ENCODE results near the gene ALS2.

The ALS2 gene

DNA sequence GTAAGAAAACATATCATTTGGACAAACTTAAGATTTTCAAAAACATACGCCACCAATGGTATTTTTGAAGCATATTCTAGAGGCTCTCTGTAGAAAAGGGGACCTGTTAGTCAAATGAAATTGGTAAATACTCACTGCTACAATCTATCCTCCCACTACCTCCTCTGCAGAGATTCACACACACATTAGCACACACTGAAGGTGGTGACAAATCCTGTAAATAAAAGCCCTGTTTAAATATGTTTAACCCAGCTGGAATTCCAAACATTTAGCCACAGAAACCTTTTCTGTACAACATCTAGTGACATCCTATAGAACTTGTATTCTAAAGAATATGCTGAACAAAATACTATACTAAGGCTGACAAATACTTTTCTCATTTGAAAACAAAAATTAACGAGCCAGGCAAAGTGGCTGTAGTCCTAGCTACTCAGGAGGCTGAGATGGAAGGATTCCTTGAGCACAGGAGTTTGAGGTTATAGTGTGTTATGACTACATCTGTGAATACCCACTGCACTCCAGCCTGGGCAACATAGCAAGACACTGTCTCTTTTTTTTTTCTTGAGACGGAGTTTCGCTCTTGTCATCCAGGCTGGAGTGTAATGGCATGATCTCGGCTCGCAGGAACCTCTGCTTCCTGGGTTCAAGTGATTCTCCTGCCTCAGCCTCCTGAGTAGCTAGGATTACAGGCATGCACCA, 25.9 kb downstream of the ALS2 start:
- no peak for DNase-seq (ENCODE audit: low spot score)

DNA sequence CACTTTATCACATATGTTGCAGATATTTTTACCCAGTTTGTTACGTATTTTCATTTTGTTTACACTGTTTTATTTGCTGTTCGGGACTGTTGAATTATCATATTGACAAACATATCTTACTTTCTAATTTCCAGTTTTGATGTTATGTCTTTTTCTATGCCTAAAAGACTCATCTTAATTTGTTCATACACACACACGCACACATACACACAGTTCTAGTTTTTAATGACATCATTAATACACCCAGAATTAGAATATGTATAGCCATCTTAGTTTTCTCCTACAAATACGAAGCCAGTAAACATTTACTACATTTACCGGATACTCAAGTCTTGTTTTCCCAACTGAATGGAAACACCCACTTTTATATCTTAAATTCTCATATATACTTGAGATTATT, 29.2 kb downstream of the ALS2 start:
- no peak for DNase-seq (ENCODE audit: low spot score)

- DNase-seq (ENCODE audit: low spot score): no peak
Observed at GRCh38 chr2:201746551-201746950, 34.2 kb downstream of the ALS2 start.

GRCh38 chr2:201735486-201735885, 45.2 kb downstream of the ALS2 start:
- no peak for DNase-seq (ENCODE audit: low spot score)

DNA sequence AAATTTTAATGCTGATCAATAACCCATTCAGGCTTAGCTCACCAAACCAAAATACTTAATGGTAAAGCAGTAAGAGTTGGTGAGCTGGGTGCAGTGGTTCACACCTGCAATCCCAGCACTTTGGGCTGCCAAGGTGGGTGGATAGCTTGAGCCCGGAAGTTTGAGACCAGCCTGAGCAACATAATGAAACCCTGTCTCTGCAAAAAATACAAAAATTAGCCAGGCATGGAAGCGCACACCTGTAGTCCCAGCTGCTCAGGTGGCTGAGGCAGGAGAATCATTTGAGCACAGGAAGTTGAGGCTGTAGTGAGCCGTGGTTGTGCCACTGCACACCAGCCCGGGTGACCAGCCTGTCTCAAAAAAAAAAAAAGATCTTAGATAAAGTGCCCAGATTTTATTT, 46.6 kb downstream of the ALS2 start:
- no peak for DNase-seq (ENCODE audit: low spot score)

DNA sequence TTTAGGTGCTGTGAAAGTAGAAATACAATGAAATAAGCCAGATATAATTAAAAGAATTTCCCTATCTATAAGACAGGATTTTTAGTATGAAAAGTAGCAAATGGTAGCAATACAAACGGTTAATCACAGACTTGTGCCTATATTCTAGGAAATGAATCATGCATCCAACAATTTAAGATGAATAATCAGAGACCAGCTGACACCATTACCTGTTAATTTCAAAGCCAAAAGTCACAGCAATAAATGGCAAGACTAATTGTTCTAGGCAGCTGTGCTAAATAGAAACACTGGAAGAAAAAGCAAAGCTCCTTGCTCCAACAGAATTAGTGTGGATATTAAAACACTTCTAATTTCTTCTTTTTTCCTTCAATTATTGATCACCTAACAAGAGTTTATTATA, 47.2 kb downstream of the ALS2 start:
- DNase-seq (ENCODE audit: low spot score): no peak

DNA sequence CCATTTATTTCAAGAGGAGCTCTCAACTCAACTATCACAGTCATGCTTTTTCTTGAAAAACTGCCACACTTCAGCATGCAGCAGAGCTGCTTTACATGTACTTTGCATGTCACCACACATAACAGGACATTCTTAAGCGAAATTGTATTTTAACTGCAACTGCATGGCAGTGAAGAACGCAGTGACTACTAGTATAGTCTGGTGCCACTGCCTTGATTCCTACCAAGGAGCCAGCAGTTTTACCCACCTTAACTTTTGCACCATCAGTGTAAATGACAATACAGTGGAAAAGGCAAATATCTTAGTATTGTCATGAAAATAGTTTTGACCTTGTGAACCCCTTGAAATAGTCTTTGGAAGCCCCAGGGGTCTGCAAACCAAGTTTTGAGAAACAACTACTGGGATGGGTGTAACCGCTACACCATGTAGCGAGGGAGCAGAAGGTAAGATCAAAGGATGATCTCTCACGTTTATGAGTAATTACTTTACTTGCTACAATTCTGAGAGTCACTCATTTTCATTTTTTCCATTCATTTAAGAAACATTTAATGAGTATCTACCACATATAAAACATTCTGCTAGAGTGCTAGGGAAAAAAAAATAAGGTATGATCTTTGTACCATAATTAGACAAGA, 50.0 kb downstream of the ALS2 start:
- no peak for DNase-seq (ENCODE audit: low spot score)

GRCh38 chr2:201715459-201715858, 65.3 kb downstream of the ALS2 start:
- DNase-seq (ENCODE audit: low spot score): no peak

- DNase-seq (ENCODE audit: low spot score): no peak
Observed at GRCh38 chr2:201712726-201713125, 68.0 kb downstream of the ALS2 start.

DNA sequence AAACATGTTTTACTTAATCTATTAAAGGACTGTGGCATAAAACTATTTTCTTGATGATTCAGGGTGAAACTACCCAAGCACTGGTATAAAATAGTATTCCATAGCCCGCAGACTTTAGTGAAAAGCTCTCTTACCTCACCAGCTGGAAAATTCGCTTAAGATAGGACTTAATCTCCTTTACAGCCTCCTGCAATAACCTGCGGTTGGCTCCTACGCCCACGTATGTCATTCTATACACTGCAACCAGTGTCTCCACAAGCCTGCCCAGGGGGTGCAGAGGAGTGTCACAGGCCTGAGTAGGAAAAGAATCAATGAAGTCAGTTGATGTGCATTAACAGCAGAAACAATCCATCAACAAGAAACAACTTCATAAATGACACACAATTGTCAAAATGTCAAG, 71.0 kb downstream of the ALS2 start:
- no peak for DNase-seq (ENCODE audit: low spot score)

DNA sequence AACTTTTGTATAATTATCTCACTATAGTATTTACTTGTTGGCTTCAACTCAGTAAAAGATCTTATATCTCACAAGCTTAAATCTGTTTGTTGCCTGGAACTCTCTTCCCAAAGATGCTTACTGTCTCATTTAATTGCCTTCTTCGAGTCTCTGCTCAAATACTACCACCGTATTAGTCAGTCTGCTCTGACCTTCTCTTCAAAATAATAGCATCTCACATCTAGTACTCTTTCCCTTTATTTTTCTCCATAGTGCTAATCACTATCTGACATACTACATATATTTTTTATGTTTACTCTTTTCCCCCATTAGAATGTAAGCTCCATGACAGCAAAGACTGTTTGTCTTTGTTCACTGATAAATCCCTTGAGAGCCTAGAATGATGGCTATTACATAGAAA, 71.7 kb downstream of the ALS2 start:
- no peak for DNase-seq (ENCODE audit: low spot score)

- DNase-seq (ENCODE audit: low spot score): peak; percentile 49
Observed at GRCh38 chr2:201707753-201708152, 73.0 kb downstream of the ALS2 start.

- DNase-seq (ENCODE audit: low spot score): no peak
Observed at GRCh38 chr2:201707142-201707541, 73.6 kb downstream of the ALS2 start.

DNA sequence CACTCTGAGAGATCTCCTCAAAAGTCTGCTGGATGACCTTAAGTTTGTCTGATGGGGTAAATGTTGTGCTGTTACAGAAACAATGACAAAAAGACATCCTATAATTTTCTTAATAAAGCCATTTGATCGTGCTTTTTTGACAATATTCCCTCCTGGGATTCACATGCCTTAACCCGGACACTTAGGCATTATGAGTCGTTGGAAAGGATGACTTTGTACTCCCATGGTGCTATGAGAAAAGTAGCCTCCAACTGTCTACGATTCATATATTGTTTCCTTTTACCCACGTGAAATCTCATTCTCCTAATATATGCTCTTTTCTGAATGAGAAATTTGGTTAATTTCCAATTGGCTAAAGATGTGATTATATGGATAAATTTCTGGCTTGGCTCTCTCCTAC, 76.2 kb downstream of the ALS2 start:
- DNase-seq (ENCODE audit: low spot score): no peak

DNA sequence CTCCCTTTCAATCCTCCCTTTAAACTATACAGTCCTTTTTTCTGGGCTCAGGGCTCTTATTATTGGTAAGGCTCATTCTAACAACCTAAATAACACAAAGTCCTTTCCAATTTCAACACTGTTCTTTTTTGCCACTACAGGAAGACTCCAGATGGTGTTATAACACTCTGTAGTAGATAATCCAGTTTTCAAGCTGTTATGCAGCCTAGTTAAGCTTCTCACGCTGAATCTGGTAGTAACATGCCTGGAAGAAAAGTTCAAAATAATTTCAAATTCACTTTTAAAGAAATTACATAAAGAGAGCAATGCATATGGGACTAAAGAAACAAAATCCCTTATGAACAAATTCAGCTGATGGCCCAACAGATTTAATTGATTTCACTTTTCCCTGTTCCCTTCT, 79.1 kb downstream of the ALS2 start:
- no peak for DNase-seq (ENCODE audit: low spot score)

GRCh38 chr2:201699416-201699815, 81.3 kb downstream of the ALS2 start:
- DNase-seq (ENCODE audit: low spot score): no peak

GRCh38 chr2:201698588-201699226, 82.0 kb downstream of the ALS2 start, which contains the start of gene MPP4:
Gene MPP4, minus strand, starts transcription at chr2:201698644. Its CDS starts 4,690 bp downstream, at chr2:201693954.
- no peak for DNase-seq (ENCODE audit: low spot score)

DNA sequence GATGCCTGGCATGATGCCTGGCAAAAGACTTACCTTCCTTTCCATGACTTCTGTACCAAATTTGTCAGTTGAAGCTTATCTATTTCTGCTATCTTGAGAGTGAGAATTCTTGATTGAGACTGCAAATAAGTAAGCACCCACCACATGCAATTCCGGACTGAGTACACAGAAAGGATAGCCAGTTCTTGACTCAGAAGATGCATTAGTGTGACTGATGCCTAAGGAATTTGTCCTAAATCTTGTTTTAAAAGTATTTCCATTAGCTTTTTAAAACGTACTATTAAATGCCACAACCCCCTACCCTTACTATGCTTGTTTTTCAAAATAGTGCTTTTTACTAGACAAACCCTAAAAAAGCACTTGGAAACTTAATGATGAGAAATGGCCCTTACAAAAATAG, 82.8 kb downstream of the ALS2 start:
- DNase-seq (ENCODE audit: low spot score): peak; percentile 31

DNA sequence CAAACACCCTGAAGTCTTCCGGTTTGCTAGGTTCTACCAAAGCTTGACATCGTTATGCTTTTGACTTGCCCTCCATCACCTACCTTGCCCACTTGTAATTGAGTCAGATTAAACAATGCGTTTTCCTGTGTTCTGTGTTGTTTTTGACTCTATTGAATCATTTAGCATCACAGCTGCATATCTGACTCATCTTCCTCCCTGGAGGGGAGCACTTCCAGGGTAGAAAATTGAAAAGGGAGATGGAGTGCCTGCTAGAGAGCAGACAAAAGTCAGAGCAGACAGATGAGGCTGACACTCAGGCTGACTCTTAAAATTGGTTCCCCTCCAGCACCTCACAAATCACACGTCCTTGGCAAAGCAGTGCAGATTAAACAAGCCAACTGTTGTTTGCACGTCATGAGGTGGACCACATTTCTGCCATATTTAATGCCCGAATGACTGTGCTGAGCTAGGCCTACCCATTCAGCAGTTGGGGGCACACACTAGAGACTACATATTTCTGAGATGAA, 84.5 kb downstream of the ALS2 start:
- peak; percentile 41 for DNase-seq (ENCODE audit: low spot score)

GRCh38 chr2:201685156-201685555, 95.6 kb downstream of the ALS2 start:
- DNase-seq (ENCODE audit: low spot score): no peak

DNA sequence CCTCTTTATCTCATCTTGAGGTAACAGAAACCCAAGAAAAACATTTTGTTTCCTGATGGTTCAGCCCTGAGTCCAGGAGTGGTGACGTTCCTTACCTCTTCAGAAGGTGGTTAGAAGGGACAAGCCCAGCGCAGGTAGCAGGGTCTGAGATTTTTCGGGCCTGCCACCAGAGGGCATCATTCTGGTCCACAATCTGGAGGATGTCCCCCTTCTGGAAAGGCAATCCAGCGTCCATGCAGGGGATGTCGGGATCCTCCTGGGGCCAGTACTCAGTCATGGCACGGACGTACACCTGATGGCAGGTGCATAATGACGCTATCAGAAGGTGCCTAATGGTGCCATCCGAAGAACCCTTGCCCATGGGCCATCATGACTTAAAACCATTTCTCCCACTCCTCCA, 100.0 kb downstream of the ALS2 start:
- no peak for DNase-seq (ENCODE audit: low spot score)

DNA sequence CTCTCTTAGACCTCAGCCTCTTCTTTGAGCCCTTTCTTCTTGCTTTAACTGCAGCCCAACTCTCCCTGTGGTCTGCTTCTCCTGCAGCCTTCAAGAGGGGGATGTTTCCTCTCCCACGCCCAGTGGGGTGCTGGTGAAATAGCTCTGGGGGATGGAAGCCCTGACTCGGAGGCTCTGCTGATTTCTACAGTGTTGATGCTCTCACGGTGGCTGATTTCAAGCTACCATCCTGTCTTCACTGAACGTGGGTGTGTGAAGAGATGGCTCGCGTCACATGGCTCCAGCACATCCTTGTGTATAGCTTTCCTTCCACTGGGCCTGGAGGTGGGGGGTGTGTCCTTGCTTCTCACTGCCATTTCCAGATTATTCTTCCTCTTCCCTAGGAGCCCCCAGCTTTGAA, 102.3 kb downstream of the ALS2 start:
- no peak for DNase-seq (ENCODE audit: low spot score)

DNA sequence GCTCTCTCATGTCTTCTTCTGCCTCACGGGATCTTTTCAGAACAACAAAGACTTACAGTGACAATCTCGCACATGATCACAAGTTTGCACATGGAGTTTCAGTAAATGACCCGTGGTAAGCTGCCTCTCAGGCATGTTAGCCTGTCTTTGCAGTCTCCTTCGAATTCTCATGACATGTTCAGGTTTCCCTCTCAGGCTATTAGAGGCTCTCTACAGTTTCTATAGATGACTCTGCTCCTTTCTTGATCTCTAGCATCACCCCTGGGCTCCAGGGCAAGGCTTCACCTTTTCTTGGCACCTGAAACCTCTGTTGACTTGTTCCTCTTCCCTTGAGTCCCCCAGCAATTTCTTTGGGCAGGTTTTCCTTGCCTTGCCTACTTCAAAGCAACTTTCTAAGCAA, 105.3 kb downstream of the ALS2 start:
- DNase-seq (ENCODE audit: low spot score): no peak
